Measurements from ENCODE around the gene CYP4F22.

DNA sequence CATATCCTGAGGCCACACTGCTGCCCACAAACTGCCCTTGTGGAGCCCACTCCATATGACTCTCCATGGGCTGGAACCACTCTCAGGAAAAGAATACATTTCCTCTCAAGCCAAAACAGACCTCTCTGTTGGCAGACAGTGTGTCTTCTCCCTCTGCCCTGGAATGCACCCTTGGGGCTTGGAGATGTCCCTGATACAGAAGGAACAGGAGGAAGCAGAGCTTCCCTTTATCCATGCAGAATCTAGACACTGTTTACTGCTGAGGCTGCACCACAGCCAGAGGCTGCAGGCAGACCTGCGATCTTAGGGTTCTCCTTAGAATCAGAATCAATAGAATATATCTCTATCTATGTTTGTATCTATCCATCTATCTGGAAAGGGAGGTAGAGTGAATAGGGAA lies 79.9 kb downstream of the CYP4F22 start:
- TF ChIP-seq, protein P1, sequence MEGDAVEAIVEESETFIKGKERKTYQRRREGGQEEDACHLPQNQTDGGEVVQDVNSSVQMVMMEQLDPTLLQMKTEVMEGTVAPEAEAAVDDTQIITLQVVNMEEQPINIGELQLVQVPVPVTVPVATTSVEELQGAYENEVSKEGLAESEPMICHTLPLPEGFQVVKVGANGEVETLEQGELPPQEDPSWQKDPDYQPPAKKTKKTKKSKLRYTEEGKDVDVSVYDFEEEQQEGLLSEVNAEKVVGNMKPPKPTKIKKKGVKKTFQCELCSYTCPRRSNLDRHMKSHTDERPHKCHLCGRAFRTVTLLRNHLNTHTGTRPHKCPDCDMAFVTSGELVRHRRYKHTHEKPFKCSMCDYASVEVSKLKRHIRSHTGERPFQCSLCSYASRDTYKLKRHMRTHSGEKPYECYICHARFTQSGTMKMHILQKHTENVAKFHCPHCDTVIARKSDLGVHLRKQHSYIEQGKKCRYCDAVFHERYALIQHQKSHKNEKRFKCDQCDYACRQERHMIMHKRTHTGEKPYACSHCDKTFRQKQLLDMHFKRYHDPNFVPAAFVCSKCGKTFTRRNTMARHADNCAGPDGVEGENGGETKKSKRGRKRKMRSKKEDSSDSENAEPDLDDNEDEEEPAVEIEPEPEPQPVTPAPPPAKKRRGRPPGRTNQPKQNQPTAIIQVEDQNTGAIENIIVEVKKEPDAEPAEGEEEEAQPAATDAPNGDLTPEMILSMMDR (IDR thresholded peaks at IDR 0.05; ENCODE audit: low read depth, low read length), result no peak
- TF ChIP-seq EZH2phosphoT487 (IDR thresholded peaks at IDR 0.05; ENCODE audit: low read depth), result no peak

All from OCI-LY3 (cell line).